Measurements from ENCODE around the gene PKN1. TPM values are rescaled to one million over a fixed set of nuclear protein-coding genes. Genes with fewer than 3 reads are reported as not detected.
A peak's percentile ranks its signal among the peaks of the same experiment; 100 is the strongest.
"Not testable (repeated sequence)": the region's sequence is repeated elsewhere in the genome, so short reads cannot be mapped to it uniquely, and the experiment has no call there.

Gene PKN1
- total and polyA plus RNA-seq, 7 donors: 40.7 to 136 (median 69.2) TPM

GRCh38 chr19:14449321-14449720 lies 16.2 kb downstream of the PKN1 start:
- no peak for DNase-seq
- ATAC-seq: no peak
- intact Hi-C loops (cut with DNase I): no loop called here
- Histone ChIP-seq H3K9me3 (no peaks in the 10 kb centered on the region), H3K27me3 (ENCODE audit: insufficient read depth in 3 of 3, low read length in 2 of 3) (no peaks in the 10 kb centered on the region), H3K4me1 (no peaks in the 10 kb centered on the region), H3K36me3 (ENCODE audit: insufficient read depth in 1 of 2, low read depth in 1 of 2) (peaks cover 4 to 99% of the 10 kb centered on the region in 2 donors), H3K27ac (no peak overlapping the region), H3K4me3 (no peak overlapping the region)
- TF ChIP-seq CTCF (IDR thresholded peaks at IDR 0.05): no peak
- 87 to 94% (median 93%) methylated on average over 6 of the region's 6 CpGs for WGBS, 3 donors

GRCh38 chr19:14450168-14450874 lies 17.2 kb downstream of the PKN1 start:
- Histone ChIP-seq H3K9me3 (no peaks in the 10 kb centered on the region), H3K4me3 (no peak overlapping the region), H3K36me3 (ENCODE audit: insufficient read depth in 1 of 2, low read depth in 1 of 2) (peaks cover 6 to 99% of the 10 kb centered on the region in 2 donors), H3K4me1 (no peaks in the 10 kb centered on the region), H3K27me3 (ENCODE audit: insufficient read depth in 3 of 3, low read length in 2 of 3) (no peaks in the 10 kb centered on the region), H3K27ac (no peak overlapping the region)
- DNase-seq (peak in 1 of 2 donors; percentile 41), ATAC-seq (peak in 3 of 4 donors; percentile 22 to 50 (median 49))
- no peak for TF ChIP-seq CTCF (IDR thresholded peaks at IDR 0.05)
- intact Hi-C loops (cut with DNase I): no loop called here
- 83 to 90% (median 84%) methylated on average over 29 to 30 of the region's 30 CpGs for WGBS, 3 donors

GRCh38 chr19:14450876-14451275 lies 17.8 kb downstream of the PKN1 start:
- Histone ChIP-seq H3K27ac (no peak overlapping the region), H3K36me3 (ENCODE audit: insufficient read depth in 1 of 2, low read depth in 1 of 2) (peaks cover 6 to 99% of the 10 kb centered on the region in 2 donors), H3K4me3 (no peak overlapping the region), H3K9me3 (no peaks in the 10 kb centered on the region), H3K27me3 (ENCODE audit: insufficient read depth in 3 of 3, low read length in 2 of 3) (no peaks in the 10 kb centered on the region), H3K4me1 (no peaks in the 10 kb centered on the region)
- intact Hi-C loops (cut with DNase I): no loop called here
- ATAC-seq: peak in 1 of 4 donors; percentile 19
- TF ChIP-seq CTCF (IDR thresholded peaks at IDR 0.05): no peak
- 96 to 98% (median 97%) methylated on average over 15 to 19 of the region's 19 CpGs for WGBS, 3 donors
- DNase-seq: no peak

GRCh38 chr19:14452303-14452702 lies 19.2 kb downstream of the PKN1 start:
- peaks cover 2 to 94% of the 10 kb centered on the region in 2 donors for H3K36me3 ChIP-seq (ENCODE audit: insufficient read depth in 1 of 2, low read depth in 1 of 2)
- H3K4me3 ChIP-seq; H3K27ac ChIP-seq; H3K4me1 ChIP-seq; ATAC-seq; DNase-seq; H3K27me3 ChIP-seq (ENCODE audit: insufficient read depth in 3 of 3, low read length in 2 of 3); H3K9me3 ChIP-seq; intact Hi-C loops (cut with DNase I): not testable (repeated sequence)
- 95 to 97% (median 97%) methylated on average over 3 of the region's 3 CpGs for WGBS, 3 donors

- Histone ChIP-seq H3K4me3 (no peak overlapping the region), H3K4me1 (no peaks in the 10 kb centered on the region), H3K36me3 (ENCODE audit: insufficient read depth in 1 of 2, low read depth in 1 of 2) (peaks cover 2 to 90% of the 10 kb centered on the region in 2 donors), H3K27ac (no peak overlapping the region), H3K27me3 (ENCODE audit: insufficient read depth in 3 of 3, low read length in 2 of 3) (no peaks in the 10 kb centered on the region), H3K9me3 (no peaks in the 10 kb centered on the region)
- 81 to 88% (median 85%) methylated on average over 5 of the region's 5 CpGs for WGBS, 3 donors
- DNase-seq (no peak), ATAC-seq (no peak)
- no peak for TF ChIP-seq CTCF (IDR thresholded peaks at IDR 0.05)
- intact Hi-C loops (cut with DNase I): no loop called here
Observed at GRCh38 chr19:14459703-14460102, 26.6 kb downstream of the PKN1 start.
